ENCODE data around the gene CPSF4.

The CPSF4 gene

GRCh38 chr7:99393355-99394187 lies 45.2 kb upstream of the CPSF4 start:
- no peak overlapping the region for H3K4me3 ChIP-seq (ENCODE audit: low read depth, low read length)
- no peak for DNase-seq (ENCODE audit: low read depth)
- TF ChIP-seq MAX (IDR thresholded peaks at IDR 0.05; ENCODE audit: low read depth, low read length), result no peak
- TF ChIP-seq POLR2A (IDR thresholded peaks at IDR 0.05; ENCODE audit: extremely low read depth, insufficient read length), result peak; percentile 11

GRCh38 chr7:99394188-99394502 lies 44.6 kb upstream of the CPSF4 start:
- DNase-seq (ENCODE audit: low read depth), result no peak
- H3K4me3 ChIP-seq (ENCODE audit: low read depth, low read length), result no peak overlapping the region
- TF ChIP-seq POLR2A (IDR thresholded peaks at IDR 0.05; ENCODE audit: extremely low read depth, insufficient read length) (no peak), MYC (IDR thresholded peaks at IDR 0.05; ENCODE audit: low read depth, low read length) (no peak), MAX (IDR thresholded peaks at IDR 0.05; ENCODE audit: low read depth, low read length) (no peak)
- TF ChIP-seq, protein P1, sequence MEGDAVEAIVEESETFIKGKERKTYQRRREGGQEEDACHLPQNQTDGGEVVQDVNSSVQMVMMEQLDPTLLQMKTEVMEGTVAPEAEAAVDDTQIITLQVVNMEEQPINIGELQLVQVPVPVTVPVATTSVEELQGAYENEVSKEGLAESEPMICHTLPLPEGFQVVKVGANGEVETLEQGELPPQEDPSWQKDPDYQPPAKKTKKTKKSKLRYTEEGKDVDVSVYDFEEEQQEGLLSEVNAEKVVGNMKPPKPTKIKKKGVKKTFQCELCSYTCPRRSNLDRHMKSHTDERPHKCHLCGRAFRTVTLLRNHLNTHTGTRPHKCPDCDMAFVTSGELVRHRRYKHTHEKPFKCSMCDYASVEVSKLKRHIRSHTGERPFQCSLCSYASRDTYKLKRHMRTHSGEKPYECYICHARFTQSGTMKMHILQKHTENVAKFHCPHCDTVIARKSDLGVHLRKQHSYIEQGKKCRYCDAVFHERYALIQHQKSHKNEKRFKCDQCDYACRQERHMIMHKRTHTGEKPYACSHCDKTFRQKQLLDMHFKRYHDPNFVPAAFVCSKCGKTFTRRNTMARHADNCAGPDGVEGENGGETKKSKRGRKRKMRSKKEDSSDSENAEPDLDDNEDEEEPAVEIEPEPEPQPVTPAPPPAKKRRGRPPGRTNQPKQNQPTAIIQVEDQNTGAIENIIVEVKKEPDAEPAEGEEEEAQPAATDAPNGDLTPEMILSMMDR (IDR thresholded peaks at IDR 0.05; ENCODE audit: low read depth, low read length), result no peak

- DNase-seq (ENCODE audit: low read depth), result no peak
- TF ChIP-seq, protein P1 (IDR thresholded peaks at IDR 0.05; ENCODE audit: low read depth, low read length), result no peak
- TF ChIP-seq MAX (IDR thresholded peaks at IDR 0.05; ENCODE audit: low read depth, low read length) (no peak), POLR2A (IDR thresholded peaks at IDR 0.05; ENCODE audit: extremely low read depth, insufficient read length) (no peak), MYC (IDR thresholded peaks at IDR 0.05; ENCODE audit: low read depth, low read length) (no peak)
- no peak overlapping the region for H3K4me3 ChIP-seq (ENCODE audit: low read depth, low read length)
Observed at GRCh38 chr7:99395616-99396327, 43.0 kb upstream of the CPSF4 start.

- H3K4me3 ChIP-seq (ENCODE audit: low read depth, low read length), result no peak overlapping the region
- no peak for DNase-seq (ENCODE audit: low read depth)
- no peak for TF ChIP-seq POLR2A (IDR thresholded peaks at IDR 0.05; ENCODE audit: extremely low read depth, insufficient read length)
- TF ChIP-seq, protein P1 (IDR thresholded peaks at IDR 0.05; ENCODE audit: low read depth, low read length), result no peak
- TF ChIP-seq MAX (IDR thresholded peaks at IDR 0.05; ENCODE audit: low read depth, low read length), result no peak
Observed at GRCh38 chr7:99396418-99397296, 42.1 kb upstream of the CPSF4 start.

- no peak for DNase-seq (ENCODE audit: low read depth)
- H3K4me3 ChIP-seq (ENCODE audit: low read depth, low read length), result no peak overlapping the region
- TF ChIP-seq MYC (IDR thresholded peaks at IDR 0.05; ENCODE audit: low read depth, low read length) (no peak), MAX (IDR thresholded peaks at IDR 0.05; ENCODE audit: low read depth, low read length) (no peak), POLR2A (IDR thresholded peaks at IDR 0.05; ENCODE audit: extremely low read depth, insufficient read length) (no peak)
- TF ChIP-seq, protein P1 (IDR thresholded peaks at IDR 0.05; ENCODE audit: low read depth, low read length), result no peak
Observed at GRCh38 chr7:99397297-99397983, 41.3 kb upstream of the CPSF4 start.
